HL-60 (cell line): Measurements from ENCODE around the gene LRRC4C.

Experiments
- CTCF ChIP-seq: IDR thresholded peaks from one replicate; pipeline ENCODE4 v1.5.1; 2011; ENCODE audit warnings: low read length, control low read depth, inconsistent platforms; ENCODE audit not compliant: insufficient read depth
- GABPA ChIP-seq: IDR thresholded peaks from 2 replicates; pipeline ENCODE4 v1.6.1; 2012; ENCODE audit warnings: low read depth
- POLR2AphosphoS5 ChIP-seq: IDR thresholded peaks from 2 replicates; pipeline ENCODE4 v1.6.1; 2012; ENCODE audit warnings: low read depth
- REST ChIP-seq: IDR thresholded peaks from 2 replicates; pipeline ENCODE4 v1.6.1; 2012; ENCODE audit warnings: low read depth; ENCODE audit not compliant: insufficient replicate concordance

- TF ChIP-seq CTCF (no peak), REST (no peak), POLR2AphosphoS5 (no peak), GABPA (no peak)
Observed at GRCh38 chr11:40338062-40338461, 1121.4 kb downstream of the LRRC4C start.
